Measurements from ENCODE around the gene SEMA6A.

DNA sequence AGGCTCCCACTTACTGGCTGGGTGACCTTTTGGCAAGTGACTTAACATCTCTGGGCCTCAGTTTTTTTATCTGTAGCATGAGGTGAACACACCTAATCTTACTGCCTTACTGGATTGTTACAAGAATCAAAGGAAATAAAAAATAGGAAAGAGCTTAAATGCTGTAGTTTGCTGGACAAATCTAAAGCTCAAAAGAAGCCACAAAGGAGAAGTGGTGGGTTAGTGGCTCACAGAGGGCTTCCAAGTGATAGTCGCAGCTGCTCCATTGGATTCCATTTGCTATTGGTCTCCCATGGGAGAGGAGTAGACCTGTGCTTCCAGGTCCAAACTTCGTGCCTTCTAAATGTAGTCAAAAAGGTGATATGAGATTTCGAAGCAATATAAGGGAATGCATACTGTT lies 123.6 kb downstream of the SEMA6A start:
- TF ChIP-seq CTCF (IDR thresholded peaks at IDR 0.05; ENCODE audit: low read length) (no peak), EZH2 (IDR thresholded peaks at IDR 0.05; ENCODE audit: borderline replicate concordance, low read length) (no peak)
